Stimulated activated CD8-positive, alpha-beta memory T cell treated with anti-CD3 and anti-CD28 coated beads, Interleukin-7, amount 100 ng/mL, for 4 hours (primary cell): ENCODE results near the gene ZNRF3.
"Not testable (repeated sequence)": the region's sequence is repeated elsewhere in the genome, so short reads cannot be mapped to it uniquely, and the experiment has no call there.

Source experiments
- DNase-seq, 2 donors: peaks; one replicate each; pipeline ENCODE4 v3.0.0-alpha.2; 2020; ENCODE audit warnings: low read depth in 2 of 2

The ZNRF3 gene

GRCh38 chr22:28984482-28985158 lies 101.2 kb downstream of the ZNRF3 start:
- DNase-seq: no peak

- no peak for DNase-seq
Measured at GRCh38 chr22:28985581-28986290, 102.4 kb downstream of the ZNRF3 start.

DNA sequence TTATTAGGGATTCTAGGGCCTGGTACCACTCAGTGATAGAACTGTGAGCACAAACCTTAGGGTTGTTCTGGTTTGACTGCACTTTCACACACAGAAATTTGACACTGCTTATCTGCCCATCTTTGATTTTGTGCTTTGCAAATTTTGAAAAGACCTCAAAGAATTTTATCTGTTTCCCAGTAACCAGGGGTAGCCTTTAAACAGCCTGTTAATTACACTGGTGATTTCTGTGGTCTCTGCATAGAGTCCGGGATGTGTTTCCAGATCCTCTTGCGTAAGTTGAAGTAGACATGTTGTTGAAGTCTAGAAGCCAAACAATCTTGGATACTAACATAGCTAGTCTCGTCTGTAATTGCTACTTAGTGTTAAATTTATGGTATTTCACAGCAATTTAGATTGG lies 103.0 kb downstream of the ZNRF3 start:
- no peak for DNase-seq

DNA sequence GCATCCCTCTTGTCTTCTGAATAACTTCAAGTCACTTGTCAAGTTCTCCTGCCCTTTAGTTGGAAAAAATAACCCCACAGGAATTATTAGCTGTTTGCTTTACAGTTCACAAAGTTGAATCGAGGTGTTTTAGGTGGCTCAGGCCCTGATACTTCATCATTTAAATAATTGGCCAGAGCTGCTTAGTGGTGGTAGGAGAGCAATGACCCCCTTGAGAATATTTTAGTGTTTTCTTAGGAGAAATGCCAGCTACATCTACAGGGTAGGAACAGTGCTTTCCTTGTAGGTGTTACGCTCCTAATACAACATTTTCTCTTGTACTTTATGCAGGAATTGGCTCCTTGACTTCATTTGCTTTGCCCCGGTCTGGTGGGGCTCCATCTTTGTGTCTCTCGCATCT lies 105.1 kb downstream of the ZNRF3 start:
- no peak for DNase-seq

DNA sequence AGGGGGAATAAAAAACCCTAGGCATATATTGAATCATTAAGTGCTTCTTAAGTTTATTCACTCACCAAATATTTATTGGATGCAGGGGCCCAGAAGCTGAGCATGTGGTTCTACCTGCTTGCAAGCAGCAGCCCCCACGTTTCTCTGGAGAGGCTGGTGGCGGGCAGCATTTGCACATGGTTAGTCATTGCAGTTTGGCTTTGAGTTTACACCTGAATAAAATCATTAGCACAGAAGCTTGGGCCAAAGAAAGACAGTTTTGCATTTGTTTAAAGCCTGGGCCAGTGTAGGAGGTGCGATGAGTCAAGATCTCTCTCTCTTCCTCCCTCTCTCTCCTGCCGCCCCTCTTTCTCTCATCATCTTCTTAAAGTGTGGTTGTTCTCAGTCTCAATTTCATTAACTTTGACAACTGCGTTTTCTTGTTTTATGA lies 105.7 kb downstream of the ZNRF3 start:
- no peak for DNase-seq

GRCh38 chr22:28989484-28989883 lies 106.1 kb downstream of the ZNRF3 start:
- no peak for DNase-seq

- DNase-seq: no peak
Measured at GRCh38 chr22:28989912-28990311, 106.5 kb downstream of the ZNRF3 start.

DNA sequence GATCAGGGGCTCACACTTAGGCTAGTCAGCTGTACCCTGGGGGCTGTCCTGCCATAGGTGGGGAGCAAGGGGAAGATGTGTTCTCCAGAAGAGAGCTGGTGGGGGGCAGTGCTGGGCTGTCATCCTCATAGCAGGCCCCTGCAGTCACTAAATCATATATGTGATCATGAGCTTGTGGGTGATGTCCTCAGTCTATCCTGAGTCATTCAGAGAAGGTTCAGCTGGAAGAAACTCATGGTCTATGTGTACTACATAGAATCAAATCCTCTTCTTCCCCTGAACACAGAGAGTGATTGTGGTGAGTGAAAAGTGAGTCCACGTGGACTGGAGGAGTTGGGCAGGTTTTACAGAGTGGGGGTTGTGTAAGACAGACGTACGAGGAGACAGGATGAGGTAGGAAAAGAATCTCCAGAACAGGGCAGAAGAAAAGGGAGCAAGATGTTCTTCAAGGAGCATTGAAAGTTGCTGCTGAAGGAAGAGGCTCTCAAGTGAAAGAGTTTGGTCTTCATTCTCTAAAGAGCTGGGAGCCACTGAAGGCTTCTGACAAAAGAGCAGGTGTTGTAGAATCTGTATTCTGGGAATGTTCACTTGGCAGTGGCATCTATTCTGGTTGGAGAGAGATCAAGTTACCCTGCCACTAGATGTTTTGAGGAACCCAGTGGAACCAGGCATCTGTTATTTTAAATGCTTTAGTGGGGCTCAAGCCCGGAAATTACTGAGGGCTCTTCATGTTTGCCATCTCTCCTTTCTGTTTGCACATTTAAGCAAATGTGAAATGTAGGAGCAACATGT lies 109.4 kb downstream of the ZNRF3 start:
- DNase-seq: no peak

GRCh38 chr22:28994522-28994921 lies 111.2 kb downstream of the ZNRF3 start:
- DNase-seq: no peak

GRCh38 chr22:28995551-28995950 lies 112.2 kb downstream of the ZNRF3 start:
- no peak for DNase-seq

GRCh38 chr22:28997342-28997741 lies 114.0 kb downstream of the ZNRF3 start:
- DNase-seq: no peak

GRCh38 chr22:28998681-28999080 lies 115.3 kb downstream of the ZNRF3 start:
- no peak for DNase-seq

GRCh38 chr22:28999510-28999909 lies 116.1 kb downstream of the ZNRF3 start:
- DNase-seq: no peak

- DNase-seq: no peak
Measured at GRCh38 chr22:28999919-29000556, 116.7 kb downstream of the ZNRF3 start.

DNA sequence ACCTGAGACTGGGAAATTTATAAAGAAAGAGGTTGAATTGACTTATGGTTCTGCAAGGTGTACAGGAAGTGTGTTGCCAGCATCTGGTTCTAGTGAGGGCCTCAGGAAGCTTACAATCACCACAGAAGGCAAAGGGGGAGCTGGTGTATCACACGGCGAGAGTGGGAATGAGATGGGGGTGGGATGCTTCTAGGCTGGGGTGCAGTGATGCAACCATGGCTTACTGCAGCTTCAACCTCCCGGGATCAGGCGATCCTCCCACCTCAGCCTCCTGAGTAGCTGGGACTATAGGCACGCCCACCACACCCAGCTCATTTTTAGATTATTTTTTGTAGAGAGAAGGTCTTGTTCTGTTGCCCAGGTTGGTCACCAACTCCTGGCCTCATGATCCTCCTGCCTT lies 117.3 kb downstream of the ZNRF3 start:
- no peak for DNase-seq

DNA sequence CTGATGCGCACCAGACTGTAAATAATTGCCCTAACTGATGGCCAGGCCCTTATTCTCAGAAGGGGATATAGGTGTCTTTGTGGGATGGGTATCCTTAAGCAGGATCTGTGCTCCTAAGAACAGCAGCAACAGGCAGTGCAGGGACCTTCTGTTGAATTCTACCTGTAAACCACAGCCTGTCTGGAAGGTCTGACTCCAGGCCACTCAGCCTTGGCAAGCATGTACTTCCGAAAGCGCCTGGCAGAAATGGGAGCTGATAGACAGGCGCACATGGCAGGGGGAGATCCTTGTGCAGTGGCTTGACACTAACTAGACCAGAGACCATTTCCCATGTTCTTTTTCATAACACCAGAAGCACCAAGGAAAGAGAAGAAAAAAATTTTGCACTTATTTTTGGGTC lies 119.2 kb downstream of the ZNRF3 start:
- no peak for DNase-seq

DNA sequence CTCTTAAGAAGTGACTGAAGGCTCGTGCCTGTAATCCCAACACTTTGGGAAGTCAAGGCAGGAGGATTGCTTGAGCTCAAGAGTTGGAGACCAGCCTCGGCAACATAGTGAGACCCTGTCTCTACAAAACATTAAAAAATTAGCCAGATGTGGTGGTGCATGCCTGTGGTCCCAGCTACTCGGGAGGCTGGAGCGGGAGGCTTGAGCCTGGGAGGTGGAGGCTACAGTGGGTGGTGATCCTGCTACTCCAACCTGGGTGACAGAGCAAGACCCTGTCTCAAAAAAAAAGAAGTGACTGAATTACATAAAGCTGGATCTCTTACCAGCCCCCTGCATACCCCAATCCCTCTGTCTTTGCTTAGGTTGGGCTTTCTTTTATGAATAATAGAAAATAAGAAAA lies 120.2 kb downstream of the ZNRF3 start:
- DNase-seq: no peak

DNA sequence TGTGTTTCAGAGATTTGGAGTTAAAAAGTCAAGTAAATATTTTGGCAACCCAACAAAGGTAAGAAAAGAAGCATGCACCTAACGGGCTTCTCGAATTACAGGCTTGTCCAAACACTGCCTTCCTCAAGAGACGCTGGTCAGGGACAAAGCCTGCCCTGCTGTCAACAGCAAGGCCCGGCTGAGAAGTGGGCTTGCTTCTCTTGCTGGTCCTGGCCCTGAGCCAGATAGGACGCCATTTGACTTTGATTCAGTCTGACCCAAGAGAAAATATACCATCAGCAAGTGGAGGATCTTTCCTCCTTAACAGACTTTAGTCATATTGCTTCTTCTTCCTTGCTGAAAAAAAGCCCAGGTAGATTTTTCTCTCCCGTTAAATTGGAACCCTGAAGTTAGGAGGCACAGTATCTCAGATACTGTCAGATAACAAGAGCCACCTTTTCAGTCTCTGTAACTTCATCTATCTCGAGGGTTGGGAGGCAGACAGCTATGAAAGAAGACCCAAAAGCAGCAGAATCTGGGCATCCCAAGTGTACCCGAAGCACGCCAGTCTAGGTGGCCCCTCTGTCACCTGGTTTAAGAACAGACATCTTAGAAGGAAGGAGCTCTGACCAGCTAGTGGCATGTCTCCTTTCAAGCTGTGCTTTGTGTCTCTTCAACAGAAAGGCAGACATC lies 120.7 kb downstream of the ZNRF3 start:
- no peak for DNase-seq

GRCh38 chr22:29004647-29005371 lies 121.4 kb downstream of the ZNRF3 start:
- no peak for DNase-seq

DNA sequence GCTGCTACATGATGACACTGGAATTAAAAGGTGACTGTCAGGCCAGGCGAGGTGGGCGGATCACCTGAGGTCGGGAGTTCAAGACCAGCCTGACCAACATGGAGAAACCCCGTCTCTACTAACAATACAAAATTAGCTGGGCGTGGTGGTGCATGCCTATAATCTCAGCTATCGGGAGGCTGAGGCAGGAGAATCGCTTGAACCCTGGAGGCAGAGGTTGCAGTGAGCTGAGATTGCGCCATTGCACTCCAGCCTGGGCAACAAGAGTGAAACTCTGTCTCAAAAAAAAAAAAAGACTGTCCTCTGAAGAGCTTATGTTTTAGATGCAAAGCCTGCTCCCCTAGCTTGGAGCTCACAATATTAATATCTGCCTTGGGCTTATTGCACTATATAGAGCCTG lies 122.4 kb downstream of the ZNRF3 start:
- DNase-seq: not testable (repeated sequence)

GRCh38 chr22:29006346-29006745 lies 123.0 kb downstream of the ZNRF3 start:
- no peak for DNase-seq
